MG63 (cell line): ENCODE results near the gene DTX1. TPM values are rescaled to one million over a fixed set of nuclear protein-coding genes. Genes with fewer than 3 reads are reported as not detected.

ENCODE experiments used
- DNase-seq: peaks from one replicate; pipeline ENCODE4 v3.0.0-alpha.2; 2020
- H3K27me3 ChIP-seq: fragments of 250-450 bp; sonication (Bioruptor Pico); 2 replicates; pipeline ENCODE4 v1.5.1; 2020; ENCODE audit warnings: mild to moderate bottlenecking, moderate library complexity
- H3K36me3 ChIP-seq: fragments of 250-450 bp; sonication (Bioruptor Pico); 2 replicates; pipeline ENCODE4 v1.5.1; 2020; ENCODE audit warnings: mild to moderate bottlenecking, moderate library complexity
- H3K4me3 ChIP-seq: fragments of 250-450 bp; sonication (Bioruptor Pico); 2 replicates; pipeline ENCODE4 v1.5.1; 2020; ENCODE audit warnings: mild to moderate bottlenecking, moderate library complexity
- H3K9me3 ChIP-seq: fragments of 250-450 bp; sonication (Bioruptor Pico); 2 replicates; pipeline ENCODE4 v1.5.1; 2020; ENCODE audit warnings: mild to moderate bottlenecking, moderate library complexity
- total RNA-seq: library from RNA; depleted of rRNA; stranded (reverse); fragments of >200 nt; shearing (Covaris generic); gene quantifications from 2 replicates; pipeline ENCODE4 v1.2.3, GENCODE V29; 2014; ENCODE audit warnings: low replicate concordance; rRNA removed

The DTX1 gene
- total RNA-seq: not detected in 2 replicates

GRCh38 chr12:113056631-113057488 is at the start of gene DTX1:
Gene DTX1 (plus strand): TSS chr12:113056730. CDS start chr12:113058193, 1,463 bp downstream.
- Histone ChIP-seq H3K27me3 (no peaks in the 10 kb centered on the region), H3K4me3 (no peak within 1 kb of the TSS), H3K9me3 (no peaks in the 10 kb centered on the region), H3K36me3 (no peaks in the 10 kb centered on the region)
- no peak for DNase-seq

GRCh38 chr12:113007166-113007565 is 49.4 kb upstream of the DTX1 start:
- Histone ChIP-seq H3K27me3 (no peaks in the 10 kb centered on the region), H3K36me3 (no peaks in the 10 kb centered on the region), H3K9me3 (no peaks in the 10 kb centered on the region), H3K4me3 (no peak overlapping the region)
- DNase-seq: peak; percentile 27

- Histone ChIP-seq H3K9me3 (no peaks in the 10 kb centered on the region), H3K36me3 (no peaks in the 10 kb centered on the region), H3K4me3 (no peak overlapping the region), H3K27me3 (no peaks in the 10 kb centered on the region)
- DNase-seq: no peak
These were observed 45.8 kb upstream of the DTX1 start for GRCh38 chr12:113010701-113011100.

GRCh38 chr12:113014565-113014964 is 42.0 kb upstream of the DTX1 start:
- Histone ChIP-seq H3K36me3 (no peaks in the 10 kb centered on the region), H3K4me3 (no peak overlapping the region)

GRCh38 chr12:113016796-113017195 is 39.7 kb upstream of the DTX1 start:
- Histone ChIP-seq H3K36me3 (no peaks in the 10 kb centered on the region), H3K27me3 (no peaks in the 10 kb centered on the region), H3K4me3 (no peak overlapping the region), H3K9me3 (no peaks in the 10 kb centered on the region)
- DNase-seq: no peak

More at GRCh38 chr12:113014565-113014964, 42.0 kb upstream of the DTX1 start:
- no peak for DNase-seq
- no peaks in the 10 kb centered on the region for H3K27me3 ChIP-seq
- no peaks in the 10 kb centered on the region for H3K9me3 ChIP-seq

- DNase-seq: peak; percentile 20
- Histone ChIP-seq H3K36me3 (no peaks in the 10 kb centered on the region), H3K27me3 (no peaks in the 10 kb centered on the region), H3K9me3 (no peaks in the 10 kb centered on the region), H3K4me3 (no peak overlapping the region)
These were observed 37.5 kb upstream of the DTX1 start for GRCh38 chr12:113019025-113019424.

GRCh38 chr12:113021500-113021899 is 35.0 kb upstream of the DTX1 start:
- DNase-seq: no peak
- H3K27me3 ChIP-seq: no peaks in the 10 kb centered on the region
- H3K36me3 ChIP-seq: no peaks in the 10 kb centered on the region
- no peaks in the 10 kb centered on the region for H3K9me3 ChIP-seq
- H3K4me3 ChIP-seq: no peak overlapping the region

- Histone ChIP-seq H3K27me3 (no peaks in the 10 kb centered on the region), H3K9me3 (no peaks in the 10 kb centered on the region), H3K4me3 (no peak overlapping the region), H3K36me3 (no peaks in the 10 kb centered on the region)
- DNase-seq: no peak
These were observed 33.8 kb upstream of the DTX1 start for GRCh38 chr12:113022563-113023297.

GRCh38 chr12:113027726-113028125 is 28.8 kb upstream of the DTX1 start:
- no peak for DNase-seq
- no peaks in the 10 kb centered on the region; the same call in none of the 2 replicates for H3K27me3 ChIP-seq
- no peak overlapping the region for H3K4me3 ChIP-seq
- no peaks in the 10 kb centered on the region for H3K9me3 ChIP-seq
- no peaks in the 10 kb centered on the region for H3K36me3 ChIP-seq

- no peaks in the 10 kb centered on the region; the same call in none of the 2 replicates for H3K27me3 ChIP-seq
- H3K9me3 ChIP-seq: no peaks in the 10 kb centered on the region
- H3K36me3 ChIP-seq: no peaks in the 10 kb centered on the region
- DNase-seq: peak; percentile 53
- H3K4me3 ChIP-seq: no peak overlapping the region
These were observed 25.5 kb upstream of the DTX1 start for GRCh38 chr12:113030875-113031525.

- Histone ChIP-seq H3K9me3 (peaks cover 4% of the 10 kb centered on the region; the same call in 1 of the 2 replicates), H3K27me3 (no peaks in the 10 kb centered on the region), H3K4me3 (no peak overlapping the region), H3K36me3 (no peaks in the 10 kb centered on the region)
- no peak for DNase-seq
These were observed 16.6 kb upstream of the DTX1 start for GRCh38 chr12:113039911-113040445.

GRCh38 chr12:113040722-113041171 is 15.8 kb upstream of the DTX1 start:
- H3K4me3 ChIP-seq: no peak overlapping the region
- H3K27me3 ChIP-seq: no peaks in the 10 kb centered on the region
- peak; percentile 74 for DNase-seq
- no peaks in the 10 kb centered on the region for H3K36me3 ChIP-seq
- H3K9me3 ChIP-seq: peaks cover 4% of the 10 kb centered on the region; the same call in 1 of the 2 replicates

- H3K27me3 ChIP-seq: no peaks in the 10 kb centered on the region
- DNase-seq: no peak
- H3K9me3 ChIP-seq: peaks cover 4% of the 10 kb centered on the region; the same call in 1 of the 2 replicates
- H3K36me3 ChIP-seq: no peaks in the 10 kb centered on the region
- no peak overlapping the region for H3K4me3 ChIP-seq
These were observed 15.0 kb upstream of the DTX1 start for GRCh38 chr12:113041560-113041959.

GRCh38 chr12:113043240-113043639 is 13.3 kb upstream of the DTX1 start:
- no peak for DNase-seq
- H3K36me3 ChIP-seq: no peaks in the 10 kb centered on the region
- H3K9me3 ChIP-seq: peaks cover 4% of the 10 kb centered on the region; the same call in 1 of the 2 replicates
- no peak overlapping the region for H3K4me3 ChIP-seq
- peaks cover 2% of the 10 kb centered on the region; the same call in 1 of the 2 replicates for H3K27me3 ChIP-seq

GRCh38 chr12:113044516-113044915 is 12.0 kb upstream of the DTX1 start:
- peaks cover 4% of the 10 kb centered on the region; the same call in 1 of the 2 replicates for H3K9me3 ChIP-seq
- no peaks in the 10 kb centered on the region for H3K36me3 ChIP-seq
- no peak for DNase-seq
- no peak overlapping the region for H3K4me3 ChIP-seq
- peaks cover 4% of the 10 kb centered on the region; the same call in 1 of the 2 replicates for H3K27me3 ChIP-seq

GRCh38 chr12:113048716-113049127 is 7.8 kb upstream of the DTX1 start:
- Histone ChIP-seq H3K9me3 (peaks cover 4% of the 10 kb centered on the region; the same call in 1 of the 2 replicates), H3K4me3 (no peak overlapping the region), H3K36me3 (no peaks in the 10 kb centered on the region), H3K27me3 (peaks cover 10% of the 10 kb centered on the region; the same call in 1 of the 2 replicates)
- peak; percentile 30 for DNase-seq
